Activated CD4-positive, alpha-beta memory T cell treated with anti-CD3 and anti-CD28 coated beads for 36 hours (primary cell): ENCODE data around the gene PALLD. TPM values are rescaled to one million over a fixed set of nuclear protein-coding genes. Genes with fewer than 3 reads are reported as not detected.
"Not testable (repeated sequence)": the region's sequence is repeated elsewhere in the genome, so short reads cannot be mapped to it uniquely, and the experiment has no call there.

ENCODE experiments used
- CTCF ChIA-PET: fragments of 350-600 bp; sonication (Branson Sonifier 250); formaldehyde crosslinking; loops from one replicate; lab custom pipeline; 2021; ENCODE audit warnings: antibody characterized with exemption, inconsistent platforms; lab: Charles Lee
- POLR2A ChIA-PET: fragments of 350-600 bp; sonication (Branson Sonifier 250); formaldehyde crosslinking; loops from one replicate; lab custom pipeline; 2021; ENCODE audit warnings: antibody characterized with exemption; lab: Charles Lee
- DNase-seq: peaks from one replicate; pipeline ENCODE4 v3.0.0-alpha.2; 2020
- H3K27ac Mint-ChIP-seq: one replicate; pipeline ENCODE4 v1.8.0; 2021; ENCODE audit warnings: mixed read lengths
- H3K27me3 Mint-ChIP-seq: one replicate; pipeline ENCODE4 v1.8.0; 2021; ENCODE audit warnings: mixed read lengths
- H3K36me3 Mint-ChIP-seq: one replicate; pipeline ENCODE4 v1.8.0; 2021; ENCODE audit warnings: mixed read lengths
- H3K4me1 Mint-ChIP-seq: one replicate; pipeline ENCODE4 v1.8.0; 2021; ENCODE audit warnings: low read depth, mixed read lengths
- H3K4me3 Mint-ChIP-seq: one replicate; pipeline ENCODE4 v1.8.0; 2021; ENCODE audit warnings: mild to moderate bottlenecking, mixed read lengths
- H3K9me3 Mint-ChIP-seq: one replicate; pipeline ENCODE4 v1.8.0; 2021; ENCODE audit warnings: mixed read lengths
- intact Hi-C: fragments of 100-400 bp; cut with micrococcal nuclease; formaldehyde crosslinking; loops from one replicate; pipeline ENCODE4 v1.15.1; 2023
- total RNA-seq, 2 experiments: library from RNA; stranded (reverse); gene quantifications; one replicate each; pipeline ENCODE4 v1.2.3, GENCODE V29; 2021

The PALLD gene
- total RNA-seq, 2 experiments from 2014 or later: 8.9 to 9.4 TPM

DNA sequence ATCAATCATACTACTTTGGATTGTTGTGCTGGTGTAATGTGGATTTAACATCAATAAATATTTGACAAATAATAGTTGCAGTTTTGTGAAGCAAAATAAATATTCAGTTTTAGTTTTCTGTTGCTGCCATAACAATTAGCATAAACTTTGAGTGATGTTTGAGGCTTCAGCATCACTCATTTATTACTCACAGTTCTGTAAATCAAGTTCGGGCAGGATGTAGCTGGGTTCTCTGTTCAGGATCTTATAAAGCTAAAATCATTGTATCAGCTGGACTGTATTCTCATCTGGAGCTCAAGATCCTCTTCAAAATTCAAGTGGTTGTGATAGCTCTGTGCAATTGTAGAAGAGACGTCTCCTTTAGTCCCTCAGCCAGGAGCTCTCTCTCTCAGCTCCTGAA, 431.5 kb downstream of the PALLD start:
- Mint-ChIP-seq H3K36me3 (peaks cover 11% of the 10 kb centered on the region), H3K27me3 (no peaks in the 10 kb centered on the region), H3K9me3 (peaks cover 19% of the 10 kb centered on the region), H3K4me1 (no peaks in the 10 kb centered on the region), H3K4me3 (no peak overlapping the region), H3K27ac (no peak overlapping the region)
- intact Hi-C loops: no loop called here
- no peak for DNase-seq
- POLR2A ChIA-PET: no interaction called here
- CTCF ChIA-PET: no interaction called here

DNA sequence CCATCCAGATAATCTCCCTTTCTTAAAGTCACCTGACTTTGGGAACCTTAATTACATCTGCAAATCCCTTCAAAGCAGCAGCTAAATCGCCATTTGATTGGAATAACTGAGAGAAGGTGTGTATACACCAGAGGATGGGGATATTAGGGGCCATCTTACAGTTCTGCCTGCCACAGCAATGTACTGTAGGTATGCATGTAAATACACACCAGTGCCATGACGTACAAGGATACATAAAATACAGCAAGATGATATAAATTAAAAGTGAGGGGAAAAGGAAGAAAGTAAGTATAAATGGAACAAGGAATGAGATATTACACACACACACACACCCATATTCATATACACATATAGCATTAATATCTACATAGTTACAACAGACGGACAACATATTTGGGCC, 432.0 kb downstream of the PALLD start:
- Mint-ChIP-seq H3K9me3 (peaks cover 24% of the 10 kb centered on the region), H3K27me3 (no peaks in the 10 kb centered on the region), H3K36me3 (peaks cover 14% of the 10 kb centered on the region), H3K4me1 (no peaks in the 10 kb centered on the region), H3K27ac (no peak overlapping the region), H3K4me3 (no peak overlapping the region)
- POLR2A ChIA-PET: no interaction called here
- no peak for DNase-seq
- CTCF ChIA-PET: no interaction called here
- intact Hi-C loops: no loop called here

DNA sequence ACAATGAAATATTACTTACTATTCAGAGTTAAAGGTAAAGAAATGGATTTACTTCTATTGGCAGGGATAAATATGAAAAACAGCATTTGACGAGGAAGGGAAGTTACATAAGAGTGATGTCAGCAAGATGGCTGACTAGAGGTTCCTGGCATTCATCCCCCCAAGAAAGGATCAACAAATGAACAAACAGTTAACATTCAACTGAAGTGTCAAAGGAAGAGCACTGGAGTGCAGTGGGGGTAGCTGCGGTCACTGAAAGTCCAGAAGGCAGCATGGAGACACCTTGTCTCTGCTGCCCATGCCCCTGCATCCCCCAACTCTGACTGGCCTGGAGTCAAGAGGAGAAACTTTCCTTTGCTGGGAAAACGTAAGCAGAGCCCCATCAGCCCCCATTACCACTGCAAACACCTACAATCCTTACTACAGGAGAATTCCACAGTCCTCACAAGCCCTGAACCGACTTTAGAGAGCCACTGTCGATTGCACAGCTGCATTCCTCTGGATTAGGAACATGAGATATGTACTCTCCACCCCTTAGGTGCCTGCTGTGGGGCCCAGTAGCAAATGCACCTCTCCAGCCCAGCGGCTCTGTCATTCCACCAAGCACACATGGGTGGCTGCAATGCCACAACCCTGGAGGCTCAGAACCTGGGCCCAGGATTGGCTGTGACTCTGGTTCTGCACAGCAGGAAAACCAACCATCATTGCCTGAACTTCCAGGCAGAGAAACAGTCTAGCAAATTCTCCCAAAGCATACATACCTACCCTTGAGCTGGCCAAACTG, 433.8 kb downstream of the PALLD start:
- DNase-seq: no peak
- Mint-ChIP-seq H3K27ac (no peak overlapping the region), H3K4me3 (no peak overlapping the region), H3K36me3 (peaks cover 16% of the 10 kb centered on the region), H3K27me3 (no peaks in the 10 kb centered on the region), H3K9me3 (peaks cover 24% of the 10 kb centered on the region), H3K4me1 (no peaks in the 10 kb centered on the region)
- CTCF ChIA-PET: interaction anchor here (2.6 kb wide), 1 partner anchor 9 kb away, joined by 6 read pairs; no protein-coding TSS in a partner anchor
- POLR2A ChIA-PET: no interaction called here
- intact Hi-C loops: no loop called here

DNA sequence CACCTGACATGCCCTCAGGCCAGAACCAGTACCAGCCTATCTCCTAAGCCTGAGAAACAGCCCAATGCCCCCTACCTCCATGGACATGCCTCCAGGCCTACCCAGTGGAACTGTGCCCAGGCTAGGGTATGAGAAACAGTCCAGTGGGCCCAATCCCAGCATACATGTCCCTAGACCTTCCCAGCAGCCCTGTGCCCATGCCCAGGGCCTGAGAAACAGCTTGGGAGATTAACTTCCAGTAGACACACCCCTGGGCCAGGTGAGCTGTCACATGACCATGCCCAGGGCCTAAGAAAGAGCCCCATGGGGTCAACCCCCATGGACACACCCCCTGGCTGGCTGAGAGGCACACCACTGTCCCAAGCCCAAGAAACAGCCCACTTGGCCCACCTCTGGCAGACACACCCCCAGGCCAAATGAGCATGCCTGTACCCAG, 434.4 kb downstream of the PALLD start:
- Mint-ChIP-seq H3K4me1 (no peaks in the 10 kb centered on the region), H3K9me3 (peaks cover 24% of the 10 kb centered on the region), H3K27me3 (no peaks in the 10 kb centered on the region), H3K4me3 (no peak overlapping the region), H3K36me3 (peaks cover 16% of the 10 kb centered on the region), H3K27ac (no peak overlapping the region)
- DNase-seq: no peak
- intact Hi-C loops: no loop called here
- CTCF ChIA-PET: interaction anchor here (2.6 kb wide), 1 partner anchor 10 kb away, joined by 6 read pairs; no protein-coding TSS in a partner anchor
- POLR2A ChIA-PET: no interaction called here

DNA sequence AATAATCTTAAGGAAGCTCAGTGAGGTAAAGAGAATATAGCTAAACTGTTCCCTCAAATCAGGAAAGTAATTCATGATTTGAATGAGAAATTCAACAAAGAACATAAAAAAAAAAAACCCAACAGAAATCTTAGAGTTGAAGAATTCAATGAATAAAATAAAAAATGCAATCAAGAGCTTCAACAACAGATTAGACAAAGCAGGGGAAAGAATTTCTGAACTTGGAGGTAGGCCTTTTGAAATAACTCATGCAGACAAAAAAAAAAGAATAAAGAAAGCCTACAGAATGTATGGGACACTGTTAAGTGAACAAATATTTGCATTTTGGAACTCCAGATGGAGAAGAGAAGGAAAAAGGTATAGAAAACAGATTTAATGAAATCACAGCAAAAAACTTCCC, 435.3 kb downstream of the PALLD start:
- Mint-ChIP-seq H3K9me3 (peaks cover 31% of the 10 kb centered on the region), H3K4me3 (no peak overlapping the region), H3K4me1 (no peaks in the 10 kb centered on the region), H3K27ac (no peak overlapping the region), H3K36me3 (peaks cover 23% of the 10 kb centered on the region), H3K27me3 (no peaks in the 10 kb centered on the region)
- no peak for DNase-seq
- ChIA-PET CTCF (interaction anchor here (2.6 kb wide), 1 partner anchor 10 kb away, joined by 6 read pairs; no protein-coding TSS in a partner anchor), POLR2A (no interaction called here)
- intact Hi-C loops: no loop called here

DNA sequence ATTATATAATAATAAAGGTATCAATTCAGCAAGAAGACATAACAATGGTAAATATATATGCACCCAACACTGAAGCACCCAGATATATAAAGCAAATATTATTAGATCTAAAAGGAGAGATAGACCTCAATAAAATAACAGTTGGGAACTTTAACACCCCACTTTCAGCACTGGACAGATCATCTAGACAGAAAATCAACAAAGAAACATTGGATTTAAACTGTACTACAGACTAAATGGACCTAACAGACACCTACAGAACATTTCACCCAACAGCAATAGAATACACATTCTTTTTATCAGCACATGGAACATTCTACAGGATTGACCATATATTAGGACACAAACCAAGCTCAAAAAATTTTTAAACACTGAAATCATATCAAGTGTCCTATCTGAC, 436.6 kb downstream of the PALLD start:
- CTCF ChIA-PET: no interaction called here
- H3K9me3 Mint-ChIP-seq: peaks cover 42% of the 10 kb centered on the region
- POLR2A ChIA-PET: no interaction called here
- H3K36me3 Mint-ChIP-seq: peaks cover 24% of the 10 kb centered on the region
- no peak overlapping the region for H3K27ac Mint-ChIP-seq
- DNase-seq: no peak
- no peak overlapping the region for H3K4me3 Mint-ChIP-seq
- no peaks in the 10 kb centered on the region for H3K4me1 Mint-ChIP-seq
- intact Hi-C loops: no loop called here
- no peaks in the 10 kb centered on the region for H3K27me3 Mint-ChIP-seq

DNA sequence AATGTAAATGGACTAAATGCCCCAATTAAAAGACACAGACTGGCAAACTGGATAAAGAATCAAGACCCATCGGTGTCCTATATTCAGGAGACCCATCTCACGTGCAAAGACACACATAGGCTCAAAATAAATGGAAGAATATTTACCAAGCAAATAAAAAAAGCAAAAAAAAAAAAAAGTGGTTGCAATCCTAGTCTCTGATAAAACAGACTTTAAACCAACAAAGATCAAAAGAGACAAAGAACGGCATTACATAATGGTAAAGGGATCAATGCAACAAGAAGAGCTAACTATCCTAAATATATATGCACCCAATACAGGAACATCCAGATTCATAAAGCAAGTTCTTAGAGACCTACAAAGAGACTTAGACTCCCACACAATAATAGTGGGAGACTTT, 440.6 kb downstream of the PALLD start:
- CTCF ChIA-PET, intact Hi-C loops, H3K4me3 Mint-ChIP-seq, H3K27me3 Mint-ChIP-seq, POLR2A ChIA-PET, H3K27ac Mint-ChIP-seq, DNase-seq, H3K4me1 Mint-ChIP-seq: not testable (repeated sequence)
- H3K9me3 Mint-ChIP-seq: peaks cover 38% of the 10 kb centered on the region
- H3K36me3 Mint-ChIP-seq: peaks cover 19% of the 10 kb centered on the region

DNA sequence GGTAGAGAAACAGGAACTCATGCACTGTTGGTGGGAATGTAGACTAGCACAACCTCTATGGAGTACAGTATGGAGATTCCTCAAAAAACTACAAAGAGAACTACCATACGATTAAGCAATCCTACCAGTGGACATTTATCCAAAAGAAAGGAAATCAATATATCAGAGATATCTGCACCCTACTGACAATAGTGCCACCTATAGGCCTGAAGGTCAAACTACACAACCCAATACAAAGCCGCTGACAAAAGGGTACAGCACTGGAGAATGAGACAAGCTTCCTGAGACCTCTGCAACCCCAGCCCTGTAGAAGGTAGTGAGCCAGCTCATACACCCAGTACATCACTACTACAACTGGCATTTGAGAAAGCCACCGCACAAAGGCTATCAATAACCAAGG, 446.1 kb downstream of the PALLD start:
- Mint-ChIP-seq H3K9me3 (peaks cover 12% of the 10 kb centered on the region), H3K4me3 (no peak overlapping the region), H3K36me3 (peaks cover 2% of the 10 kb centered on the region), H3K27ac (no peak overlapping the region), H3K4me1 (no peaks in the 10 kb centered on the region), H3K27me3 (no peaks in the 10 kb centered on the region)
- ChIA-PET CTCF (interaction anchor here (0.7 to 1.3 kb wide), 3 partner anchors 19 to 779 kb away, joined by 3 to 6 read pairs (median 4); no protein-coding TSS in a partner anchor), POLR2A (no interaction called here)
- DNase-seq: no peak
- intact Hi-C loops: no loop called here

DNA sequence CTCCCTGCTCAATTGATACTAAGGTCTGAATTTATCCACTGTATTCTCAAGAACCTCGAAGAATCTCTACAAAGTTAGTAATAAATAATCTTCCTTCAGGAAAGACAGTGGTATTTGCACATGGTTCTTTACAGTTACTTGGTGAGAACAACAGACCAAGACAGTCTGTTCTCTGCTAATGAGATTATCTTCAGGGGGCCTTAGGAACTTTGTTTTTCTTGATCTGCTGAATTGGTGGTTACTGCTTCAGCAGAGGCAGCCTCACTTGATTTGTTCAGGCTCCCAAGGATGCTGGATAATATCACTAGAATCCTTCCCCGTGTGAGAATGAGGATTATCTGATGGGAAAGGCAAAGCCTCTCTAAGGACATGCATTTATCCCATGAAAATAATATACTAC, 448.4 kb downstream of the PALLD start:
- CTCF ChIA-PET: no interaction called here
- Mint-ChIP-seq H3K4me3 (no peak overlapping the region), H3K9me3 (peaks cover 9% of the 10 kb centered on the region), H3K27ac (no peak overlapping the region), H3K36me3 (peaks cover 2% of the 10 kb centered on the region), H3K4me1 (no peaks in the 10 kb centered on the region), H3K27me3 (no peaks in the 10 kb centered on the region)
- intact Hi-C loops: no loop called here
- POLR2A ChIA-PET: no interaction called here
- no peak for DNase-seq

DNA sequence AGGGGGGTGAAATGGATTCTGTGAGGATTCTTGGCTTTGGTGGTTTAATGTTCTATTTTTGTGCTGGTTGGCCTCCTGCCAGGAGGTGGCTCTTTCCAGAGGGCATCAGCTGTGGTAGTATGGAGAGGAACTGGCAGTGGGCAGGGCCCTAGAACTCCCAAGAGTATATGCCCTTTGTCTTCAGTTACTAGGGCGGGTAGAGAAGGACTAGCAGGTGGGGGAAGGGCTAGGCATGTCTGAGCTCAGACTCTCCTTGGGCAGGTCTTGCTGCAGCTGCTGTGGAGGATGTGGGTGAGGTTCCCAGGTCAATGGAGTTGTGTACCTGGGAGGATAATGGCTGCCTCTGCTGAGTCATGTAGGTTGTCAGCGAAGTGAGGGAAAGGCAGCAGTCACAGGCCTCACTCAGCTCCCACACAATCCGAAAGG, 456.0 kb downstream of the PALLD start:
- H3K4me1 Mint-ChIP-seq, DNase-seq, H3K27ac Mint-ChIP-seq, H3K27me3 Mint-ChIP-seq, H3K36me3 Mint-ChIP-seq, H3K9me3 Mint-ChIP-seq, intact Hi-C loops, POLR2A ChIA-PET, H3K4me3 Mint-ChIP-seq: not testable (repeated sequence)
- CTCF ChIA-PET: interaction anchor here (0.5 kb wide), 1 partner anchor 29 kb away, joined by 3 read pairs; no protein-coding TSS in a partner anchor

DNA sequence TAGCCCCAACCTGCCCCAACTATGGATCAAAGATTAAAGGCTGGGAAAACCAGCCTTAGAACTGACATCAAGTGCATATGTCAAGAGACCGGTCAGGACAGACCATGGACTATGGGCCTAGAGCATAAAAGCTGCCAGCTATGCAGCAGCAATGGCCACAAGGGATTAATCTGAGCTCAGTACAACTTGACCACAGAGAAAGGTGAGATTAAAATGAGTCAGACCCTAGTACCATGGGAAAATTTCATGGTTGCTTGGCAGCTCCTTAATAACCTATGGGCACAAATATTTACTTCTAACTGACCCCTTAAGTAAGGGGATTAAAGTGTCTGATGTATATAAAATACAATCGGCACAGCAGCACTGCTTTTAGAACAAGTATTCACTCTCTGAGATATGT, 458.8 kb downstream of the PALLD start:
- no peak overlapping the region for H3K4me3 Mint-ChIP-seq
- peaks cover 3% of the 10 kb centered on the region for H3K36me3 Mint-ChIP-seq
- CTCF ChIA-PET: interaction anchor here (1.5 kb wide), 1 partner anchor 32 kb away, joined by 4 read pairs; no protein-coding TSS in a partner anchor
- H3K4me1 Mint-ChIP-seq: no peaks in the 10 kb centered on the region
- no peak for DNase-seq
- no peak overlapping the region for H3K27ac Mint-ChIP-seq
- intact Hi-C loops: no loop called here
- no peaks in the 10 kb centered on the region for H3K27me3 Mint-ChIP-seq
- POLR2A ChIA-PET: no interaction called here
- no peaks in the 10 kb centered on the region for H3K9me3 Mint-ChIP-seq

DNA sequence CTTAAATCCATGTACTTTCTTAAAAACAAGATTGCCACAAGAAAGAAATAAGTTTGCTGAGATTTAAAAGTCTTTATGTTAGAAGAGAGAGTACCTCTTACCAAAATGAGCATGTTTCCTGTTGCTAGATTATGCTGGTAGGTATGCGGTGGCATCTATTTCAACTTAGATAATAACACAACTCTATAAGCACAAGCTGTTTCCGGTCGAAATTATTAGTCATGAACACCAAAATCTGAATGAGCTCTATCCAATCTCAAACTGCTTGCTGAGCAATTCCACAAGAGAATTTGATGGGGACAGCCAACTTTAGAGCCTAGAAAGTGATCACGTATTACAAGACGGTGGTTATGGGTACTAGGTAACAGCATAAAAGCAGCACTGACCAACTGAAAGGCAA, 463.9 kb downstream of the PALLD start:
- intact Hi-C loops: no loop called here
- ChIA-PET POLR2A (no interaction called here), CTCF (no interaction called here)
- peaks cover 5% of the 10 kb centered on the region for H3K9me3 Mint-ChIP-seq
- H3K27me3 Mint-ChIP-seq: no peaks in the 10 kb centered on the region
- no peak for DNase-seq
- H3K36me3 Mint-ChIP-seq: peaks cover 6% of the 10 kb centered on the region
- H3K4me3 Mint-ChIP-seq: no peak overlapping the region
- no peaks in the 10 kb centered on the region for H3K4me1 Mint-ChIP-seq
- H3K27ac Mint-ChIP-seq: no peak overlapping the region

DNA sequence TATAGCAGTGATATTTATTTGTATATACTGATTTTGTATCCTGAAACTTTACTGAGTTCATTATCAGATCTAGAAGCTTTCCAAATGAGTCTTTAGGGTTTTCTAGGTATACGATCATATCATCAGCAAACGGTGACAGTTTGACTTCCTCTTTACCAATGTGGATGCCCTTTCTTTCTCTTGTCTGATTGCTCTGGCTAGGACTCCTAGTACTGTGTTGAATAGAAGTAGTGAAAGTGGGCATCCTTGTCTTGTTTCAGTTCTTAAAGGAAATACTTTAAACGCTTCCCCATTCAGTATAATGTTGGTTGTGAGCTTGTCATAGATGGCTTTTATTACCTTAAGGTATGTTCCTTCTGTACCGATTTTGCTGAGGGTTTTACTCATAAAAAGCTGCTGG, 475.7 kb downstream of the PALLD start:
- Mint-ChIP-seq H3K4me1 (no peaks in the 10 kb centered on the region), H3K27ac (no peak overlapping the region), H3K9me3 (peaks cover 58% of the 10 kb centered on the region), H3K4me3 (no peak overlapping the region), H3K27me3 (no peaks in the 10 kb centered on the region), H3K36me3 (peaks cover 16% of the 10 kb centered on the region)
- ChIA-PET CTCF (no interaction called here), POLR2A (no interaction called here)
- intact Hi-C loops: no loop called here
- no peak for DNase-seq
